ENCODE measurements around the gene NT5E.
"Not testable (repeated sequence)": the region's sequence is repeated elsewhere in the genome, so short reads cannot be mapped to it uniquely, and the experiment has no call there.

NT5E gene

GRCh38 chr6:85449818-85450759, at the start of gene NT5E:
Gene NT5E (plus strand): TSS chr6:85450083. CDS start chr6:85450140, 57 bp downstream.
- no peak for TF ChIP-seq CTCF (conservative IDR thresholded peaks at IDR 0.05; ENCODE audit: low read length)
- peak; percentile 78 for DNase-seq (ENCODE audit: low read depth)
- peak within 1 kb of the TSS; percentile 88 for H3K4me3 ChIP-seq (ENCODE audit: low read length)

GRCh38 chr6:85400331-85400730, 49.6 kb upstream of the NT5E start:
- DNase-seq (ENCODE audit: low read depth) = no peak
- H3K4me3 ChIP-seq (ENCODE audit: low read length) = no peak overlapping the region
- TF ChIP-seq CTCF (conservative IDR thresholded peaks at IDR 0.05; ENCODE audit: low read length) = no peak

GRCh38 chr6:85401186-85402021, 48.5 kb upstream of the NT5E start:
- DNase-seq (ENCODE audit: low read depth) = no peak
- H3K4me3 ChIP-seq (ENCODE audit: low read length) = no peak overlapping the region
- TF ChIP-seq CTCF (conservative IDR thresholded peaks at IDR 0.05; ENCODE audit: low read length) = no peak

- DNase-seq (ENCODE audit: low read depth) = peak; percentile 54
- TF ChIP-seq CTCF (conservative IDR thresholded peaks at IDR 0.05; ENCODE audit: low read length) = no peak
- no peak overlapping the region for H3K4me3 ChIP-seq (ENCODE audit: low read length)
Measured at GRCh38 chr6:85402071-85402470, 47.8 kb upstream of the NT5E start.

- TF ChIP-seq CTCF (conservative IDR thresholded peaks at IDR 0.05; ENCODE audit: low read length) = no peak
- DNase-seq (ENCODE audit: low read depth) = no peak
- H3K4me3 ChIP-seq (ENCODE audit: low read length) = no peak overlapping the region
Measured at GRCh38 chr6:85402922-85403321, 47.0 kb upstream of the NT5E start.

GRCh38 chr6:85403331-85404015, 46.4 kb upstream of the NT5E start:
- H3K4me3 ChIP-seq (ENCODE audit: low read length) = no peak overlapping the region
- no peak for TF ChIP-seq CTCF (conservative IDR thresholded peaks at IDR 0.05; ENCODE audit: low read length)
- peak; percentile 91 for DNase-seq (ENCODE audit: low read depth)

- not testable (repeated sequence) for H3K4me3 ChIP-seq (ENCODE audit: low read length)
- peak; percentile 57 for DNase-seq (ENCODE audit: low read depth)
Measured at GRCh38 chr6:85404016-85404563, 45.8 kb upstream of the NT5E start.

Data from AG10803 (cell line).